Measurements from ENCODE around the gene LPCAT2. TPM values are rescaled to one million over a fixed set of nuclear protein-coding genes. Genes with fewer than 3 reads are reported as not detected.

LPCAT2 gene
- total RNA-seq, 2 donors from 2014 or later: 3.3 to 9.1 TPM

GRCh38 chr16:55502801-55503366, 6.0 kb upstream of the LPCAT2 start:
- peaks cover 29% of the 10 kb centered on the region for H3K4me1 ChIP-seq
- intact Hi-C loops (cut with DNase I): no loop called here
- H3K27ac ChIP-seq: peak overlapping the region; percentile 64 to 74 (median 69)
- peak; percentile 96 for ATAC-seq
- no peaks in the 10 kb centered on the region for H3K27me3 ChIP-seq
- H3K4me3 ChIP-seq: no peak overlapping the region
- peak in 4 of 7 experiments; percentile 41 to 54 (median 48) for TF ChIP-seq CTCF (IDR thresholded peaks at IDR 0.05)
- no peak for TF ChIP-seq POLR2A (IDR thresholded peaks at IDR 0.05)
- 12 to 23% methylated on average over 10 to 13 of the region's 13 CpGs for WGBS, 2 donors
- peak; percentile 94 to 98 (median 96) for DNase-seq
- no peaks in the 10 kb centered on the region for H3K36me3 ChIP-seq (replicated peaks in 1 of 2; ENCODE audit: insufficient read depth in 1 of 2, low read depth in 2 of 2)
- no peaks in the 10 kb centered on the region for H3K9me3 ChIP-seq

- H3K9me3 ChIP-seq: no peaks in the 10 kb centered on the region
- intact Hi-C loops (cut with DNase I): no loop called here
- TF ChIP-seq POLR2A (IDR thresholded peaks at IDR 0.05) (no peak), CTCF (IDR thresholded peaks at IDR 0.05) (no peak)
- ATAC-seq (no peak), DNase-seq (no peak)
- H3K36me3 ChIP-seq (replicated peaks in 1 of 2; ENCODE audit: insufficient read depth in 1 of 2, low read depth in 2 of 2): no peaks in the 10 kb centered on the region
- H3K4me1 ChIP-seq: peaks cover 29% of the 10 kb centered on the region
- 79 to 90% methylated on average over 8 of the region's 8 CpGs for WGBS, 2 donors
- no peak overlapping the region for H3K4me3 ChIP-seq
- H3K27me3 ChIP-seq: no peaks in the 10 kb centered on the region
- peak overlapping the region in 3 of 4 donors; percentile 68 to 74 (median 70) for H3K27ac ChIP-seq
Measured at GRCh38 chr16:55503726-55504550, 4.9 kb upstream of the LPCAT2 start.

GRCh38 chr16:55505333-55506015, 3.4 kb upstream of the LPCAT2 start:
- no peak for TF ChIP-seq POLR2A (IDR thresholded peaks at IDR 0.05)
- TF ChIP-seq CTCF (IDR thresholded peaks at IDR 0.05): no peak
- H3K27ac ChIP-seq: no peak overlapping the region
- DNase-seq (no peak), ATAC-seq (no peak)
- no peaks in the 10 kb centered on the region for H3K36me3 ChIP-seq (replicated peaks in 1 of 2; ENCODE audit: insufficient read depth in 1 of 2, low read depth in 2 of 2)
- intact Hi-C loops (cut with DNase I): no loop called here
- peaks cover 41% of the 10 kb centered on the region for H3K4me1 ChIP-seq
- H3K9me3 ChIP-seq: no peaks in the 10 kb centered on the region
- WGBS, 2 donors: 88 to 97% methylated on average over 8 to 10 of the region's 10 CpGs
- H3K27me3 ChIP-seq: no peaks in the 10 kb centered on the region
- no peak overlapping the region for H3K4me3 ChIP-seq

GRCh38 chr16:55506083-55506482, 2.8 kb upstream of the LPCAT2 start:
- H3K27ac ChIP-seq: no peak overlapping the region
- no peaks in the 10 kb centered on the region for H3K36me3 ChIP-seq (replicated peaks in 1 of 2; ENCODE audit: insufficient read depth in 1 of 2, low read depth in 2 of 2)
- no peak for ATAC-seq

More at GRCh38 chr16:55506083-55506482, 2.8 kb upstream of the LPCAT2 start:
- Histone ChIP-seq H3K4me3 (no peak overlapping the region), H3K4me1 (peaks cover 41% of the 10 kb centered on the region), H3K27me3 (no peaks in the 10 kb centered on the region), H3K9me3 (no peaks in the 10 kb centered on the region)
- 84% methylated on average over 7 of the region's 7 CpGs for WGBS, 2 donors
- no peak for DNase-seq
- intact Hi-C loops (cut with DNase I): no loop called here
- TF ChIP-seq CTCF (IDR thresholded peaks at IDR 0.05) (no peak), POLR2A (IDR thresholded peaks at IDR 0.05) (no peak)
